ENCODE data around the gene UGT1A8. TPM values are rescaled to one million over a fixed set of nuclear protein-coding genes. Genes with fewer than 3 reads are reported as not detected.

UGT1A8 gene
- not detected in 2 replicates for total RNA-seq

GRCh38 chr2:233617476-233617875 is at the start of gene UGT1A8:
UGT1A8 (plus strand) TSS chr2:233617633; CDS start chr2:233617708, 75 bp downstream.

DNA sequence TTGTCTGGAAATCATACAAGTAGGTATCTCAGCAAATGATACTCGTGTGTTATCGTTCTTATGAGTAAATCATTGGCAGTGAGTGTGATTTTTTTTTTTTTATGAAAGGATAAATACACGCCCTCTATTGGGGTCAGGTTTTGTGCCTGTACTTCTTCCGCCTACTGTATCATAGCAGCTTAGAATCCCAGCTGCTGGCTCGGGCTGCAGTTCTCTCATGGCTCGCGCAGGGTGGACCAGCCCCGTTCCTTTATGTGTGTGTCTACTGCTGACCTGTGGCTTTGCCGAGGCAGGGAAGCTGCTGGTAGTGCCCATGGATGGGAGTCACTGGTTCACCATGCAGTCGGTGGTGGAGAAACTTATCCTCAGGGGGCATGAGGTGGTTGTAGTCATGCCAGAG is 18.9 kb downstream of the UGT1A8 start, which contains the start of gene UGT1A10:
Gene UGT1A10 (plus strand): TSS at position 143 of the 400 bp plus-strand sequence. CDS start 75 bp downstream, at position 218.

GRCh38 chr2:233671290-233672161 is 54.1 kb downstream of the UGT1A8 start, which contains the start of gene UGT1A9:
UGT1A9 (plus strand) TSS chr2:233671898; CDS start chr2:233671935, 37 bp downstream.

DNA sequence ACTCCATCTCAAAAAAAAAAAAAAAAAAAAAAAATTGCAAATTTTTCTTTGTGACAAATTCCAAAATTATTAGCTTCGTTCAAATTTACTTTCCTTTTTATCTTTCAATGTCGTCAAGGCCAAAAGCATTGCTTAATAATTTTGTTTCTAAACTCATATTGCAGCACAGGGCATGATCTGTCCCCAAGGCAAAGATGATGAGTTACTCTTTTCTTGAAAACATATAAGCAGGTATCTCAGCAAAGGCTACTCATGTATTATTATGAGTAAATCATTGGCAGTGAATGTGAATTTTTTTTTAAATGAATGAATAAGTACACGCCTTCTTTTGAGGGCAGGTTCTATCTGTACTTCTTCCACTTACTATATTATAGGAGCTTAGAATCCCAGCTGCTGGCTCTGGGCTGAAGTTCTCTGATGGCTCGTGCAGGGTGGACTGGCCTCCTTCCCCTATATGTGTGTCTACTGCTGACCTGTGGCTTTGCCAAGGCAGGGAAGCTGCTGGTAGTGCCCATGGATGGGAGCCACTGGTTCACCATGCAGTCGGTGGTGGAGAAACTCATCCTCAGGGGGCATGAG is 64.2 kb downstream of the UGT1A8 start, which contains the start of gene UGT1A7:
Gene UGT1A7 (plus strand): TSS at position 381 of the 579 bp plus-strand sequence. CDS start 37 bp downstream, at position 418.

GRCh38 chr2:233692648-233693047 is 75.2 kb downstream of the UGT1A8 start, which contains the start of gene UGT1A6:
UGT1A6 (plus strand) TSS chr2:233692890; CDS start chr2:233693005, 115 bp downstream.

GRCh38 chr2:233712611-233713261 is 95.3 kb downstream of the UGT1A8 start, which contains the start of gene UGT1A5:
UGT1A5 (plus strand) TSS chr2:233712907; CDS start chr2:233712992, 85 bp downstream.

DNA sequence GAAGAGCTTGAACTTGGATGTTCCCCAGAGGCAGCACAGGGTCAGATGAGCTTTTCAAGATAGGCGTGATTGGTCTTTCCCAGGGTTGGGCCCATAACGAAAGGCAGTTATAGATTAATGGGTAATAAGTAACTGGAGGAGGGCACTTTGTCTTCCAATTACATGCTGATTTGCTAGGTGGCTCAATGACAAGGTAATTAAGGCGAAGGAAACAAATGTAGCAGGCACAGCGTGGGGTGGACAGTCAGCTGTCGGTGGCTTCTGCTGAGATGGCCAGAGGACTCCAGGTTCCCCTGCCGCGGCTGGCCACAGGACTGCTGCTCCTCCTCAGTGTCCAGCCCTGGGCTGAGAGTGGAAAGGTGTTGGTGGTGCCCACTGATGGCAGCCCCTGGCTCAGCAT is 101.1 kb downstream of the UGT1A8 start, which contains the start of gene UGT1A4:
Gene UGT1A4 (plus strand): TSS at position 185 of the 400 bp plus-strand sequence. CDS start 85 bp downstream, at position 270.

GRCh38 chr2:233728723-233729301 is 111.4 kb downstream of the UGT1A8 start, which contains the start of gene UGT1A3:
UGT1A3 (plus strand) TSS chr2:233729042; CDS start chr2:233729127, 85 bp downstream.

DNA sequence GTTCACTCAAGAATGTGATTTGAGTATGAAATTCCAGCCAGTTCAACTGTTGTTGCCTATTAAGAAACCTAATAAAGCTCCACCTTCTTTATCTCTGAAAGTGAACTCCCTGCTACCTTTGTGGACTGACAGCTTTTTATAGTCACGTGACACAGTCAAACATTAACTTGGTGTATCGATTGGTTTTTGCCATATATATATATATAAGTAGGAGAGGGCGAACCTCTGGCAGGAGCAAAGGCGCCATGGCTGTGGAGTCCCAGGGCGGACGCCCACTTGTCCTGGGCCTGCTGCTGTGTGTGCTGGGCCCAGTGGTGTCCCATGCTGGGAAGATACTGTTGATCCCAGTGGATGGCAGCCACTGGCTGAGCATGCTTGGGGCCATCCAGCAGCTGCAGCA is 142.6 kb downstream of the UGT1A8 start, which contains the start of gene UGT1A1:
Gene UGT1A1 (plus strand): TSS at position 228 of the 400 bp plus-strand sequence. CDS start 18 bp downstream, at position 246.

DNA sequence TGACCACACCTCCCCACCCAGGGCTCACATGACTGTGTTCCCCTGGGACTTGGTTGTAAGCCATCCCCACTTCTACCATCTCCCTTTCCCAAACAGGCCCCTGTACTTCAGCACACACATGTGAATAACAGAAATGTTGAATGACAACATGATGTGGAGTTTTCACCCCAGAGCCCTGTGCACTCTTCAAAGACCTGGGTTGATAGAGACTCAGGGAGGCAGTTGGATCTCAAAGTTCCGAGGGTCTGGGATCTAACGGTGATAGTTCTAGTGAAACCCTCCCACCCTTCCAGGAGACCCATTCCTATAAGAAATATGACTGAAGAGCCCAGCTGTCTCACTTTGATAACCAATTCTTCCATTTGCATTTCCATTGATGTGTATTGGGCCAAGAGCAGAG is 160.6 kb downstream of the UGT1A8 start, which contains the start of gene MROH2A:
Gene MROH2A (plus strand): TSS at position 301 of the 400 bp plus-strand sequence. CDS start 1,029 bp downstream, outside the sequence.

Other genes with a start within 250 kb of the UGT1A8 start
- gene USP40, start 50.9 kb upstream of the UGT1A8 start, total RNA-seq: 21.6 and 27.2 TPM in 2 replicates
- gene UGT1A10, start 18.8 kb downstream of the UGT1A8 start, total RNA-seq: not detected in 2 replicates
- gene UGT1A9, start 54.3 kb downstream of the UGT1A8 start, total RNA-seq: not detected in 2 replicates
- gene UGT1A7, start 64.3 kb downstream of the UGT1A8 start, total RNA-seq: under 0.01 TPM in 1 of 2 replicates, not detected in the other
- not detected in 2 replicates for gene UGT1A6, start 75.3 kb downstream of the UGT1A8 start, total RNA-seq
- not detected in 2 replicates for gene UGT1A5, start 95.3 kb downstream of the UGT1A8 start, total RNA-seq
- not detected in 2 replicates for gene UGT1A4, start 101.1 kb downstream of the UGT1A8 start, total RNA-seq
- gene UGT1A3, start 111.4 kb downstream of the UGT1A8 start, total RNA-seq: not detected in 2 replicates
- not detected in 2 replicates for gene UGT1A1, start 142.6 kb downstream of the UGT1A8 start, total RNA-seq
- not detected in 2 replicates for gene MROH2A, start 160.7 kb downstream of the UGT1A8 start, total RNA-seq
- 2.1 and 2.3 TPM in 2 replicates for gene HJURP, start 236.9 kb downstream of the UGT1A8 start, total RNA-seq